ENCODE measurements around the gene BMP8B.

BMP8B gene

DNA sequence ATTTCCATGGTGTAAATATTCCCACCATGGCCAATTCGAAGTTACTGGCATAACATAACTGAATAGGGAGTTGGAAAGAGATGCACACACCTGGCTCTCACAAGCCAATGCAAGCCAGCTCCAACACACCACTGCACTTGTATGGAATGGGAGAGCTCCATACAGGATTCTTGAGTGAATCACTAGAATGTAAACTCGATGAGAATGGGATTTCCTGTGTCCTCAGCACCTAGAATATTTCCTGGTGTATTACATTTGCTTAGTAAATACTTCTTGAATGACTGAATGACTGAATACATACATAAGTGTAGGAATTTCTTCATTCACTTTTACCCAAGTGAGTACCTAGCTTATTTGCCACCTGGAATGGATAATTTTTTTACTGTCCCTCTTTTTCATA, 66.2 kb downstream of the BMP8B start:
- no peak for DNase-seq (ENCODE audit: low read depth)

DNA sequence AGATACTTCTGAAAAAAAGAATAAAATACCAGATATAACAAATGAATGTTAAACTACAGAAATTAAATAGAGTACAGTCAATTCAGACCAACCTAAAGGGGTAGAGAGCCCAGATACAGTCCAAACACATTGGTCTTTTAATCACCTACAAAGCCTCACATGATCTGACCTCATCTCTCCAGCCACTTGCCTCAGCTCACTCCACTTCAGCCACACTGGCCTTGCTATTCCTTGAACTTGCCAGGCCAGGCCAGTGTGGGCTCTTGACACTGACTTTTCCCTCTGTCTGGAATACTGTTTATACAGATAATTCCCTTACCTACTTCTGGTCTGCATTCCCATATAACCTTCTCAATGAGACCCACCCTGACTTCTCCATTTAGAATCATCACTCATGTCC, 67.0 kb downstream of the BMP8B start:
- DNase-seq (ENCODE audit: low read depth) = no peak

DNA sequence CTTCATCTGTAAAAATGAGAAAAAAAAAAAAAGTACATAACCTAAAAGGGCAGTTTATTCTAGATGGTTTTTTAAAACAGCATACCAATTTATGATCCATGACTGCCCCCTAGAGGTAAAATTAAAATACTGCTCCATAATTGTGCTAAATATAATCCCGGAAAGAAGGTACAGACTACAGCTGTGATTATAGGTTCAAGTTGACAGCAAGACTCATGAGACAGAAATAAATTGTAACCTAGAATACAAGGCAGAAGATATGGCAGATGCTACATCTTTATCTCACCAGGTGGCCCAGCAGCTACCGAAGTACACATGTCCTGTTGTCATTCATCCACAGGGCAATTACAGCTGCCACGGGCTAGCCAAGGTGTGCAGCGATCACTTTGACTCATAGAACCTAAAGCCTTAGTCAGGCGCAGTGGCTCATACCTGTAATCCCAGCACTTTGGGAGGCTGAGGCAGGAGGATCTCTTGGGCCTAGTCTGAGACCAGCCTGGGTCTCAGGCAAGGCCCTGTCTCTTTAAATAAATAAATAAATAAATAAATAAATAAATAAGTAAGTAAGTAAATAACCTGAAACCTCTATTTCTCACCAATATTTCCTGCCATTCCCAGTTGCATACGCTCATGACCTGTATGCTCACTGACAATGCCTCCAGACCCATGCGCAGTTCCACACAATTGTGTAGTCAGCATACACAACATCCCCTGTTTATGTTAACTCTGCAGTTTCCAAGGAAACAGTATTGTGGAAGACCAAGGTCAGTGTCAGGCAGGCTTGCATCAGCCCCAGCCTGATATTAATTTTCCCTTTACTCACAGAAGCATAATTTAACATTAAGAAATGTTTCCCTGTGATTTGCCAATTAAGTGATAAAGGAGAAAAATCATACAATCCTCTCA, 68.3 kb downstream of the BMP8B start:
- peak; percentile 62 for DNase-seq (ENCODE audit: low read depth)

DNA sequence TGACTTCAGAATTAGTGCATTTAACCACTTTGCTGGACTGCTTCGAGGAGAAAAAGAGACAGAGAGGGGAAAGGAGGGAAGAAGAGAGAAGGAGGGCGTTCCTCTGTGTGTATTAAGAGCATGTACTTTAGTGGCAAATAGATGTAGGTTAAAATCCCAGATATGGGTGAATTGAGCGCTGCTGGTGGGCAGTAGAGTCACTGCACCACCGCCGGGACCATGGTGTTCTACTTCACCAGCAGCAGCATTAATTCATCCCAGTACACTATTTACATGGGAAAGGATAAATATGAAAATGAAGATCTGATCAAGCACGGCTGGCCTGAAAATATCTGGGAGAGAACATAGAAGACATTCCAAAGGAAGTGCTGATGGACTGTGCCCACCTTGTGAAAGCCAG, 70.9 kb downstream of the BMP8B start:
- DNase-seq (ENCODE audit: low read depth) = no peak

DNA sequence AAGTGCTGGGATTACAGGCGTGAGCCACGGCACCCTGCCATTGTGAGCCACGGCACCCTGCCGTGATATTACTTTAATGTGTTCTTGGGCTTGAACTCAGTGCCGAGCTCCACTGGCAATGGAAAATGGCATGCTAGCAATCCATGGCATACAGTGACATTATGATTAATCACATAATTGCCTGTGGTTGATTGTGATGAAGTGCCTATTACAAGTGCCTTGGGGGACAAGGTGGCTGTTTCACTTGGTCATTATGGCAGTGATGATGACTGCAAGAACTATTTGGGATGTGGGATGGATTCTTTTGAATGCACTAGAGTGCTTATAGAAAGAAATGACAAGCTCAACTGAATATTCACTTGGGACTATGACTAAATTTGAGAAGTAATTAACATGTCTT, 75.1 kb downstream of the BMP8B start:
- no peak for DNase-seq (ENCODE audit: low read depth)

DNA sequence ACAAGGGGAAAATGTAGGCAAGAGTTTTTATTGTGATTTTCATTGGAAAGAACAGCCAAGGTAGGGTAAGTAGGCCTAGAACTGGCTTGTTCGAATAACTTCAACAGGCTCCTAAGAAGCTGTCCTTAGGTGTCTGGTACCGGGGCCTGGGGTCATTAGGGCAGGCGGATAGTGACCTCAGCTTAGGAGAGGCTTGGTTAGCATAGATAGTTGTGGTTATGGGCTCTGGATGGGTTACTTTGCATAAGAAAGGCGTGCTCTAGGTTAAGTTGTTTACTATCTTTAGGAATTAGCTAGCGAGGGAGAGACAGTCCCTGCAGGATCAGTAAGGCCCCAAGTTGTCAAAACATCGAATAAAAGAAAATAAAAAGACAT, 76.7 kb downstream of the BMP8B start:
- DNase-seq (ENCODE audit: low read depth) = no peak

GRCh38 chr1:39711104-39711965, 77.3 kb downstream of the BMP8B start:
- peak; percentile 84 for DNase-seq (ENCODE audit: low read depth)

- no peak for DNase-seq (ENCODE audit: low read depth)
Observed at GRCh38 chr1:39707506-39707905, 81.2 kb downstream of the BMP8B start.
